ENCODE data around the gene SPAG6. TPM values are rescaled to one million over a fixed set of nuclear protein-coding genes. Genes with fewer than 3 reads are reported as not detected.

The SPAG6 gene
- total RNA-seq, 4 donors from 2014 or later, result not detected

- H3K9me3 ChIP-seq, result no peaks in the 10 kb centered on the region
- 83 to 85% methylated on average over 4 to 7 of the region's 8 CpGs for WGBS, 2 donors (ENCODE audit: low coverage in 1 of 2)
- no peak for ATAC-seq
Observed at GRCh38 chr10:22455068-22455857, 110.0 kb downstream of the SPAG6 start.

DNA sequence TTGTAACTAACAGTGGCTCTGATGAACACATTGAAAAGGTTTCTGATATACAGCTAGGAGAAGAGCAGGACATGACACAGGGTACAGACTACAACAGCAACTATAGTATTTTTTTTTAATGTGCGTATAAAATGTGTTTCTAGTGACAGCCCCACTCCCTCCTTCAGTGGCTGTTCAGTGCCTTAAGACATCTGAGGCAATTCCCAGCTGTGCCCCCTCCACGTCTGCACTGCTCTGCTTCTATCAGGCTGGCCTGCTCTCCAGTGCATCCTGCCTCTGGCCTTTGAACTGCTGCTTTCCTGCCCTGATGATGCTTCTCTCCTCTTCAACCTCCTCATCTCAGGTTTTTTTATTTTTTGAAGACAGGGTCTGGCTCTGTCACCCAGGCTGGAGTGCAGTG lies 111.2 kb downstream of the SPAG6 start:
- H3K9me3 ChIP-seq, result no peaks in the 10 kb centered on the region
- no peaks in the 10 kb centered on the region for H3K36me3 ChIP-seq
- H3K27ac ChIP-seq, result no peak overlapping the region
- H3K27me3 ChIP-seq, result peaks cover 12% of the 10 kb centered on the region
- no peak for ATAC-seq
- WGBS, 2 donors (ENCODE audit: low coverage in 1 of 2), result 80 to 92% methylated on average over 2 of the region's 2 CpGs
- no peak overlapping the region for H3K4me3 ChIP-seq
- TF ChIP-seq EP300 (IDR thresholded peaks at IDR 0.05) (no peak), POLR2A (IDR thresholded peaks at IDR 0.05) (no peak), POLR2AphosphoS5 (IDR thresholded peaks at IDR 0.05) (no peak)
- TF ChIP-seq, protein P1, sequence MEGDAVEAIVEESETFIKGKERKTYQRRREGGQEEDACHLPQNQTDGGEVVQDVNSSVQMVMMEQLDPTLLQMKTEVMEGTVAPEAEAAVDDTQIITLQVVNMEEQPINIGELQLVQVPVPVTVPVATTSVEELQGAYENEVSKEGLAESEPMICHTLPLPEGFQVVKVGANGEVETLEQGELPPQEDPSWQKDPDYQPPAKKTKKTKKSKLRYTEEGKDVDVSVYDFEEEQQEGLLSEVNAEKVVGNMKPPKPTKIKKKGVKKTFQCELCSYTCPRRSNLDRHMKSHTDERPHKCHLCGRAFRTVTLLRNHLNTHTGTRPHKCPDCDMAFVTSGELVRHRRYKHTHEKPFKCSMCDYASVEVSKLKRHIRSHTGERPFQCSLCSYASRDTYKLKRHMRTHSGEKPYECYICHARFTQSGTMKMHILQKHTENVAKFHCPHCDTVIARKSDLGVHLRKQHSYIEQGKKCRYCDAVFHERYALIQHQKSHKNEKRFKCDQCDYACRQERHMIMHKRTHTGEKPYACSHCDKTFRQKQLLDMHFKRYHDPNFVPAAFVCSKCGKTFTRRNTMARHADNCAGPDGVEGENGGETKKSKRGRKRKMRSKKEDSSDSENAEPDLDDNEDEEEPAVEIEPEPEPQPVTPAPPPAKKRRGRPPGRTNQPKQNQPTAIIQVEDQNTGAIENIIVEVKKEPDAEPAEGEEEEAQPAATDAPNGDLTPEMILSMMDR (IDR thresholded peaks at IDR 0.05), result no peak
- no peaks in the 10 kb centered on the region for H3K4me1 ChIP-seq

More at GRCh38 chr10:22455068-22455857, 110.0 kb downstream of the SPAG6 start:
- H3K4me1 ChIP-seq, result no peaks in the 10 kb centered on the region
- TF ChIP-seq EP300 (IDR thresholded peaks at IDR 0.05), result no peak
- no peak for TF ChIP-seq POLR2AphosphoS5 (IDR thresholded peaks at IDR 0.05)
- TF ChIP-seq POLR2A (IDR thresholded peaks at IDR 0.05), result no peak
- TF ChIP-seq, protein P1 (IDR thresholded peaks at IDR 0.05), result no peak
- H3K36me3 ChIP-seq, result no peaks in the 10 kb centered on the region
- no peak overlapping the region for H3K4me3 ChIP-seq
- H3K27me3 ChIP-seq, result peaks cover 12% of the 10 kb centered on the region
- H3K27ac ChIP-seq, result no peak overlapping the region

DNA sequence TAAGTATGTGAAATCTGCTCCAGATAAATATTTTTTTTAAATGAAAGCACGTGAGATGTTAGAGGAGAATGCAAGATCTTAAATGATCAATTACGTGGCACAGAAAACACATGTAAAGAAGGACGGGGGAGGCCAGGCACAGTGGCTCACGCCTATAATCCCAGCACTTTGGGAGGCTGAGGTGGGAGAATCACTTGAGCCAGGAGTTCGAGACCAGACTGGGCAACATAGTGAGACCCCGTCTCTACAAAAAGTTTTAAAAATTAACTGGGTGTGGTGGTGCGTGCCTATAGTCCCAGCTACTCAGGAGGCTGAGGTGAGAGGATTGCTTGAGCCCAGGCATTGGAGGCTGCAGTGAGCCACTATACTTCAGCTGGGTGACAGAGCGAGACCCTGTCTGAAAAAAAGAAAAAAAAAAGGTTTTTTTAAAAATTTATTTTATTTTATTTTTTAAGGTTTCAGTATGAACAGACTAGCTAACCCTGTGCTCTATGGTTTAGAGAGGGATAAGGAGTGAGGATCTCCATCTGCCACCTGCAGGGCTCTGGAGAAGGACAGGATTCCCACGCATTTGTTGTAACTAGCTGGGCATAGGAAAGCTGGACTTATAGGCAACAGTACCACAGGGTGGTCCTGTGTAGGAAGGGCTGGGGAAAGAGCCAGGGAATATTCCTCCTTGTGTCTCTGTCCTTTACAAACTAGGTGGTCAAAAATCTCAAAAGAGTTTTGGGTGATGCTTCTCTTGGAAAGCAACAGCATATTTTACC lies 113.2 kb downstream of the SPAG6 start:
- no peak for ATAC-seq
- H3K27me3 ChIP-seq, result peaks cover under 1% of the 10 kb centered on the region
- H3K4me1 ChIP-seq, result no peaks in the 10 kb centered on the region
- TF ChIP-seq, protein P1 (IDR thresholded peaks at IDR 0.05), result no peak
- TF ChIP-seq POLR2A (IDR thresholded peaks at IDR 0.05) (no peak), POLR2AphosphoS5 (IDR thresholded peaks at IDR 0.05) (no peak), EP300 (IDR thresholded peaks at IDR 0.05) (no peak)
- 94 to 95% methylated on average over 4 to 9 of the region's 9 CpGs for WGBS, 2 donors (ENCODE audit: low coverage in 1 of 2)
- H3K36me3 ChIP-seq, result no peaks in the 10 kb centered on the region
- H3K4me3 ChIP-seq, result no peak overlapping the region
- H3K27ac ChIP-seq, result no peak overlapping the region
- H3K9me3 ChIP-seq, result no peaks in the 10 kb centered on the region

GRCh38 chr10:22459496-22459895 lies 114.2 kb downstream of the SPAG6 start:
- Histone ChIP-seq H3K9me3 (no peaks in the 10 kb centered on the region), H3K4me1 (no peaks in the 10 kb centered on the region), H3K36me3 (no peaks in the 10 kb centered on the region), H3K27ac (no peak overlapping the region), H3K27me3 (no peaks in the 10 kb centered on the region), H3K4me3 (no peak overlapping the region)
- TF ChIP-seq POLR2A (IDR thresholded peaks at IDR 0.05), result no peak
- no peak for TF ChIP-seq EP300 (IDR thresholded peaks at IDR 0.05)
- no peak for TF ChIP-seq POLR2AphosphoS5 (IDR thresholded peaks at IDR 0.05)
- TF ChIP-seq, protein P1 (IDR thresholded peaks at IDR 0.05), result no peak
- 90 to 93% methylated on average over 2 of the region's 2 CpGs for WGBS, 2 donors (ENCODE audit: low coverage in 1 of 2)
- no peak for ATAC-seq
